IMR-90 (cell line): ENCODE results near the gene HTR2A. TPM values are rescaled to one million over a fixed set of nuclear protein-coding genes. Genes with fewer than 3 reads are reported as not detected.

Experiments used
- ATAC-seq: fragments of 200-7000 bp; cut with Tn5 transposase; 2 replicates; pipeline ENCODE4 v1.9.1; 2020; ENCODE audit warnings: low read depth, mild to moderate bottlenecking, moderate library complexity
- BruUV-seq: library from RNA; stranded (reverse); fragments of 400-500 nt; replicated peaks from 2 replicates; lab custom pipeline; 2021; lab: Mats Ljungman, UMichigan
- CTCF ChIA-PET: fragments of 300-600 bp; formaldehyde crosslinking; extraction: SDS; loops from one replicate; lab custom pipeline; 2021; ENCODE audit warnings: antibody characterized with exemption; lab: Yijun Ruan, JAX
- POLR2A ChIA-PET: fragments of 300-600 bp; sonication (Branson Sonifier 250); formaldehyde crosslinking; loops from one replicate; lab custom pipeline; 2022; ENCODE audit warnings: antibody characterized with exemption; ENCODE audit not compliant: unreplicated experiment; lab: Charles Lee
- DNase-seq: peaks from one replicate; pipeline ENCODE4 v3.0.0; 2013
- H2AFZ ChIP-seq: replicated peaks from 2 replicates; pipeline ENCODE3; 2013; ENCODE audit warnings: low read length, mild to moderate bottlenecking; ENCODE audit not compliant: poor library complexity
- H2AK5ac ChIP-seq: 2 replicates; pipeline ENCODE4 v1.6.1; 2013; ENCODE audit warnings: low read depth, low read length, inconsistent platforms
- H2AK9ac ChIP-seq: replicated peaks from 2 replicates; pipeline ENCODE3; 2013; ENCODE audit warnings: mild to moderate bottlenecking, low read depth, low read length, moderate library complexity; ENCODE audit not compliant: poor library complexity
- H2BK120ac ChIP-seq: 2 replicates; pipeline ENCODE4 v1.6.1; 2013; ENCODE audit warnings: low read depth, low read length, inconsistent platforms
- H2BK15ac ChIP-seq: 3 replicates; pipeline ENCODE4 v1.6.1; 2013; ENCODE audit warnings: low read depth, low read length, inconsistent platforms
- H2BK20ac ChIP-seq: 2 replicates; pipeline ENCODE4 v1.6.1; 2013; ENCODE audit warnings: low read depth, mild to moderate bottlenecking, inconsistent platforms, low read length, moderate library complexity
- H2BK5ac ChIP-seq: 2 replicates; pipeline ENCODE4 v1.6.1; 2013; ENCODE audit warnings: mild to moderate bottlenecking, low read depth, low read length, inconsistent platforms; ENCODE audit not compliant: poor library complexity, severe bottlenecking
- H3K14ac ChIP-seq: replicated peaks from 2 replicates; pipeline ENCODE4 v1.6.1; 2013; ENCODE audit warnings: low read depth, low read length, inconsistent platforms
- H3K18ac ChIP-seq: 2 replicates; pipeline ENCODE4 v1.6.1; 2013; ENCODE audit warnings: low read depth, low read length, control low read depth
- H3K23ac ChIP-seq: 2 replicates; pipeline ENCODE4 v1.6.1; 2013; ENCODE audit warnings: low read depth, low read length, inconsistent platforms
- H3K27ac ChIP-seq: 2 replicates; pipeline ENCODE4 v1.5.1; 2013; ENCODE audit warnings: mild to moderate bottlenecking, control low read depth, low read length; ENCODE audit not compliant: insufficient read depth
- H3K27me3 ChIP-seq: 2 replicates; pipeline ENCODE4 v1.6.1; 2013; ENCODE audit warnings: low read length; ENCODE audit not compliant: control insufficient read depth, insufficient read depth
- H3K36me3 ChIP-seq: 2 replicates; pipeline ENCODE4 v1.6.1; 2013; ENCODE audit warnings: low read length, mixed read lengths; ENCODE audit not compliant: control insufficient read depth, insufficient read depth
- H3K4ac ChIP-seq: 2 replicates; pipeline ENCODE4 v1.6.1; 2013; ENCODE audit warnings: low read depth, low read length, inconsistent platforms
- H3K4me1 ChIP-seq: 2 replicates; pipeline ENCODE4 v1.6.1; 2013; ENCODE audit warnings: low read length, mixed read lengths; ENCODE audit not compliant: control insufficient read depth, insufficient read depth
- H3K4me2 ChIP-seq: 2 replicates; pipeline ENCODE4 v1.6.1; 2013; ENCODE audit warnings: low read depth, mild to moderate bottlenecking, control low read depth, low read length, moderate library complexity
- H3K4me3 ChIP-seq: 2 replicates; pipeline ENCODE4 v1.5.1; 2013; ENCODE audit warnings: low read depth, mild to moderate bottlenecking, control low read depth, low read length, moderate library complexity; ENCODE audit not compliant: insufficient read depth
- H3K56ac ChIP-seq: 2 replicates; pipeline ENCODE4 v1.6.1; 2013; ENCODE audit warnings: low read length, inconsistent platforms; ENCODE audit not compliant: insufficient read depth; ENCODE audit errors: extremely low read depth
- H3K79me1 ChIP-seq, 2 experiments: 2 replicates each; pipeline ENCODE4 v1.6.1; 2013; ENCODE audit warnings: low read length in 2 of 2, inconsistent platforms in 1 of 2, low read depth in 1 of 2
- H3K9ac ChIP-seq: 2 replicates; pipeline ENCODE4 v1.6.1; 2013; ENCODE audit warnings: low read depth, low read length, control low read depth
- H3K9me1 ChIP-seq: 2 replicates; pipeline ENCODE4 v1.6.1; 2013; ENCODE audit warnings: low read length, inconsistent platforms; ENCODE audit not compliant: insufficient read depth
- H3K9me3 ChIP-seq: 2 replicates; pipeline ENCODE4 v1.6.1; 2013; ENCODE audit warnings: low read length; ENCODE audit not compliant: control insufficient read depth, insufficient read depth
- H4K20me1 ChIP-seq: 2 replicates; pipeline ENCODE4 v1.6.1; 2013; ENCODE audit warnings: low read length, inconsistent platforms; ENCODE audit not compliant: insufficient read depth
- H4K5ac ChIP-seq: 2 replicates; pipeline ENCODE4 v1.6.1; 2013; ENCODE audit warnings: mild to moderate bottlenecking, low read depth, low read length, control low read depth
- H4K8ac ChIP-seq, 2 experiments: 2 replicates each; pipeline ENCODE4 v1.6.1; 2013; ENCODE audit warnings: low read depth in 2 of 2, low read length in 2 of 2, control low read depth in 1 of 2, inconsistent platforms in 1 of 2
- H4K91ac ChIP-seq: 2 replicates; pipeline ENCODE4 v1.6.1; 2013; ENCODE audit warnings: low read depth, low read length, inconsistent platforms; ENCODE audit not compliant: insufficient read depth
- ELK1 ChIP-seq: fragments of 150-350 bp; IDR thresholded peaks from 2 replicates; pipeline ENCODE4 v1.6.1; 2016; ENCODE audit warnings: low read depth, mild to moderate bottlenecking, low read length, moderate library complexity, borderline replicate concordance
- FOS ChIP-seq: fragments of 150-350 bp; IDR thresholded peaks from 2 replicates; pipeline ENCODE4 v1.6.1; 2016; ENCODE audit warnings: low read depth, low read length
- MAFK ChIP-seq: IDR thresholded peaks from 2 replicates; pipeline ENCODE4 v1.6.1; 2012; ENCODE audit warnings: low read depth, low read length, improper control_type of control experiment
- MAZ ChIP-seq: IDR thresholded peaks from 2 replicates; pipeline ENCODE4 v1.6.1; 2012; ENCODE audit warnings: low read depth, mild to moderate bottlenecking, low read length, improper control_type of control experiment, moderate library complexity, borderline replicate concordance
- NFE2L2 ChIP-seq: fragments of 150-350 bp; IDR thresholded peaks from 2 replicates; pipeline ENCODE4 v1.6.1; 2016; ENCODE audit warnings: low read depth, mild to moderate bottlenecking, low read length
- RAD21 ChIP-seq: IDR thresholded peaks from 2 replicates; pipeline ENCODE4 v1.6.1; 2012; ENCODE audit warnings: low read length, improper control_type of control experiment
- RFX5 ChIP-seq: IDR thresholded peaks from 2 replicates; pipeline ENCODE4 v1.8.0; 2012; ENCODE audit warnings: low read depth, mild to moderate bottlenecking, low read length, moderate library complexity
- SMC3 ChIP-seq: fragments of 150-350 bp; IDR thresholded peaks from 2 replicates; pipeline ENCODE4 v1.6.1; 2016; ENCODE audit warnings: low read depth, mild to moderate bottlenecking, antibody characterized with exemption, low read length, moderate library complexity
- WGBS, 2 experiments: methylation state at CpG; one replicate each; pipeline versions ENCODE4 v1.1.5 to v1.1.7; 2013; ENCODE audit warnings: missing lambda C conversion rate in 2 of 2; ENCODE audit not compliant: insufficient read length in 1 of 2; ENCODE audit errors: extremely low coverage in 2 of 2; 5-methylcytosine and 5-hydroxymethylcytosine counted together
- dilution Hi-C: fragments of 300-500 bp; cut with HindIII; formaldehyde crosslinking; loops from one replicate; pipeline ENCODE4 v1.14.3; 2018; ENCODE audit warnings: low sequenced_read_pairs; ENCODE audit not compliant: unreplicated experiment
- in situ Hi-C: fragments of 300-500 bp; cut with MboI; formaldehyde crosslinking; loops from 3 replicates; pipeline ENCODE4 v1.14.3; 2019; ENCODE audit warnings: low sequenced_read_pairs, inconsistent platforms, mixed read lengths
- intact Hi-C: fragments of 100-400 bp; cut with micrococcal nuclease; formaldehyde crosslinking; loops from 2 replicates; pipeline ENCODE4 v1.10.0; 2022
- polyA plus RNA-seq, 3 experiments: library from polyadenylated mRNA; depleted of rRNA; stranded (reverse); fragments of >200 nt; gene quantifications; 2 replicates each; pipeline ENCODE4 v1.2.3, GENCODE V29; 2012; ENCODE audit warnings: low replicate concordance in 1 of 3
- total RNA-seq: library from RNA; depleted of rRNA; stranded (reverse); fragments of >200 nt; gene quantifications from 2 replicates; pipeline ENCODE4 v1.2.3, GENCODE V29; 2012

HTR2A gene
- total and polyA plus RNA-seq, 2 of the 4 experiments (the other 2 are of a cell fraction), result 0.02 TPM; not detected in 1

- Histone ChIP-seq H2BK5ac (no peak overlapping the region), H4K20me1 (no peaks in the 10 kb centered on the region), H3K56ac (no peak overlapping the region), H3K4me3 (no peak overlapping the region), H2BK120ac (no peak overlapping the region), H2AK9ac (no peak overlapping the region), H3K79me1 (no peaks in the 10 kb centered on the region), H3K9ac (no peak overlapping the region), H3K36me3 (no peaks in the 10 kb centered on the region), H4K5ac (no peak overlapping the region), H3K18ac (no peak overlapping the region), H3K14ac (no peak overlapping the region), H3K4me1 (no peaks in the 10 kb centered on the region), H3K4me2 (no peak overlapping the region), H3K27me3 (peaks cover 32% of the 10 kb centered on the region), H3K4ac (no peak overlapping the region), H4K91ac (no peak overlapping the region), H4K8ac (no peak overlapping the region), H2BK20ac (no peak overlapping the region), H2AFZ (no peak overlapping the region), H2AK5ac (no peak overlapping the region), H2BK15ac (no peak overlapping the region), H3K9me1 (no peaks in the 10 kb centered on the region), H3K27ac (no peak overlapping the region), H3K9me3 (no peaks in the 10 kb centered on the region), H3K23ac (no peak overlapping the region)
- no CpG with 5 or more reads among the region's 10 CpGs for WGBS, 2 experiments
- in situ Hi-C loops, result no loop called here
- dilution Hi-C loops, result no loop called here
- intact Hi-C loops, result no loop called here
- CTCF ChIA-PET, result no interaction called here
- TF ChIP-seq ELK1 (no peak), SMC3 (no peak), FOS (no peak), MAFK (no peak), MAZ (no peak), RFX5 (no peak), RAD21 (no peak), NFE2L2 (no peak)
- no TSS peak for BruUV-seq
- POLR2A ChIA-PET, result no interaction called here
- ATAC-seq (no peak), DNase-seq (no peak)
These were observed 44.7 kb downstream of the HTR2A start for GRCh38 chr13:46852168-46852567.
